Mesodermal cell (in vitro differentiated cells): ENCODE data around the gene SRSF4.

ENCODE experiments used
- H3K27ac ChIP-seq: 2 replicates; pipeline ENCODE4 v1.7.0; 2013; ENCODE audit warnings: mild to moderate bottlenecking, low read depth, low read length, moderate library complexity; ENCODE audit not compliant: severe bottlenecking
- H3K36me3 ChIP-seq: 2 replicates; pipeline ENCODE4 v1.7.1; 2013; ENCODE audit warnings: mild to moderate bottlenecking, low read length, moderate library complexity; ENCODE audit not compliant: control insufficient read depth, insufficient read depth
- H3K4me1 ChIP-seq: one replicate; pipeline ENCODE4 v1.7.1; 2013; ENCODE audit warnings: mild to moderate bottlenecking, low read length; ENCODE audit not compliant: insufficient read depth, control insufficient read depth, poor library complexity, severe bottlenecking
- H3K4me3 ChIP-seq: 2 replicates; pipeline ENCODE4 v1.7.0; 2013; ENCODE audit warnings: low read length, control low read depth, mild to moderate bottlenecking; ENCODE audit not compliant: insufficient read depth, poor library complexity, severe bottlenecking; ENCODE audit errors: extremely low read depth
- H3K9me3 ChIP-seq: 2 replicates; pipeline ENCODE4 v1.7.1; 2013; ENCODE audit warnings: mild to moderate bottlenecking, low read length, moderate library complexity; ENCODE audit not compliant: control insufficient read depth
- WGBS, 2 experiments: methylation state at CpG; one replicate each; pipeline ENCODE4 v1.1.5; 2013; ENCODE audit warnings: missing lambda C conversion rate in 2 of 2; ENCODE audit not compliant: insufficient coverage in 2 of 2; 5-methylcytosine and 5-hydroxymethylcytosine counted together

The SRSF4 gene

GRCh38 chr1:29124366-29125236 is 57.1 kb downstream of the SRSF4 start:
- Histone ChIP-seq H3K27ac (peak overlapping the region; percentile 91), H3K4me1 (peaks cover 19% of the 10 kb centered on the region), H3K9me3 (no peaks in the 10 kb centered on the region), H3K36me3 (peaks cover 18% of the 10 kb centered on the region), H3K4me3 (peak overlapping the region; percentile 76)
- WGBS, 2 experiments, result 10 to 13% methylated on average over 56 to 78 of the region's 85 CpGs

GRCh38 chr1:29123887-29124365 is 57.8 kb downstream of the SRSF4 start, which contains the start of gene TMEM200B:
TSS of gene TMEM200B (minus strand) at chr1:29123903. CDS start at chr1:29121828, 2,075 bp downstream.
- H3K4me1 ChIP-seq, result peaks cover 18% of the 10 kb centered on the region
- WGBS, 2 experiments, result 0% methylated on average over 24 to 31 of the region's 46 CpGs
- H3K36me3 ChIP-seq, result peaks cover 25% of the 10 kb centered on the region
- peak within 1 kb of the TSS; percentile 76 for H3K4me3 ChIP-seq
- no peaks in the 10 kb centered on the region for H3K9me3 ChIP-seq
- peak within 1 kb of the TSS; percentile 91 for H3K27ac ChIP-seq

GRCh38 chr1:29123053-29123886 is 58.4 kb downstream of the SRSF4 start:
- Histone ChIP-seq H3K4me1 (peaks cover 18% of the 10 kb centered on the region), H3K36me3 (peaks cover 32% of the 10 kb centered on the region), H3K27ac (peak overlapping the region; percentile 91), H3K4me3 (peak overlapping the region; percentile 76), H3K9me3 (no peaks in the 10 kb centered on the region)
- WGBS, 2 experiments, result 2 to 3% methylated on average over 25 to 63 of the region's 70 CpGs

GRCh38 chr1:29122682-29123052 is 59.0 kb downstream of the SRSF4 start:
- Histone ChIP-seq H3K4me1 (peaks cover 18% of the 10 kb centered on the region), H3K9me3 (no peaks in the 10 kb centered on the region), H3K27ac (peak overlapping the region; percentile 91), H3K4me3 (peak overlapping the region; percentile 76), H3K36me3 (peaks cover 34% of the 10 kb centered on the region)
- WGBS, 2 experiments, result 0 to 1% methylated on average over 27 to 34 of the region's 34 CpGs

GRCh38 chr1:29121936-29122681 is 59.6 kb downstream of the SRSF4 start:
- 0 to 1% methylated on average over 50 to 69 of the region's 81 CpGs for whole genome bisulfite sequencing, 2 experiments
- Histone ChIP-seq H3K36me3 (peaks cover 34% of the 10 kb centered on the region), H3K4me3 (peak overlapping the region; percentile 76), H3K4me1 (peaks cover 18% of the 10 kb centered on the region), H3K27ac (peak overlapping the region; percentile 91), H3K9me3 (no peaks in the 10 kb centered on the region)

- 4 to 7% methylated on average over 43 to 54 of the region's 59 CpGs for WGBS, 2 experiments
- Histone ChIP-seq H3K27ac (peak overlapping the region; percentile 91), H3K9me3 (no peaks in the 10 kb centered on the region), H3K4me3 (peak overlapping the region; percentile 76), H3K4me1 (peaks cover 18% of the 10 kb centered on the region), H3K36me3 (peaks cover 34% of the 10 kb centered on the region)
Measured at GRCh38 chr1:29121516-29121935, 60.2 kb downstream of the SRSF4 start.

GRCh38 chr1:29120947-29121485 is 60.7 kb downstream of the SRSF4 start:
- 53 to 73% methylated on average over 32 to 42 of the region's 42 CpGs for WGBS, 2 experiments
- H3K27ac ChIP-seq, result no peak overlapping the region
- H3K9me3 ChIP-seq, result no peaks in the 10 kb centered on the region
- H3K4me1 ChIP-seq, result peaks cover 18% of the 10 kb centered on the region
- peak overlapping the region; percentile 76 for H3K4me3 ChIP-seq
- peaks cover 34% of the 10 kb centered on the region for H3K36me3 ChIP-seq

- 94 to 97% methylated on average over 5 of the region's 6 CpGs for WGBS, 2 experiments
- Histone ChIP-seq H3K27ac (no peak overlapping the region), H3K36me3 (peaks cover 34% of the 10 kb centered on the region), H3K4me3 (peak overlapping the region; percentile 76), H3K4me1 (peaks cover 15% of the 10 kb centered on the region), H3K9me3 (no peaks in the 10 kb centered on the region)
Measured at GRCh38 chr1:29120367-29120766, 61.3 kb downstream of the SRSF4 start.

GRCh38 chr1:29119121-29119929 is 62.4 kb downstream of the SRSF4 start:
- H3K4me3 ChIP-seq, result no peak overlapping the region
- peaks cover 34% of the 10 kb centered on the region for H3K36me3 ChIP-seq
- H3K4me1 ChIP-seq, result peaks cover 11% of the 10 kb centered on the region
- WGBS, 2 experiments, result 84% methylated on average over 4 of the region's 12 CpGs; no CpG with 5 or more reads in 1 of the 2 experiments
- H3K9me3 ChIP-seq, result no peaks in the 10 kb centered on the region
- peak overlapping the region; percentile 41 for H3K27ac ChIP-seq
